ENCODE results near the gene SLC41A1.
A peak's percentile ranks its signal among the peaks of the same experiment; 100 is the strongest.

The SLC41A1 gene

GRCh38 chr1:205849619-205850355 is 36.8 kb upstream of the SLC41A1 start, which contains the start of gene PM20D1:
Gene PM20D1, minus strand, starts transcription at chr1:205850132. Its CDS starts 60 bp downstream, at chr1:205850072.
- peak within 1 kb of the TSS; percentile 19 for H3K4me3 ChIP-seq (ENCODE audit: low read length)
- no peak for TF ChIP-seq CTCF (conservative IDR thresholded peaks at IDR 0.05; ENCODE audit: low read depth, low read length)
- DNase-seq (ENCODE audit: low read depth), result peak; percentile 21

- no peak overlapping the region for H3K4me3 ChIP-seq (ENCODE audit: low read length)
- no peak for TF ChIP-seq CTCF (conservative IDR thresholded peaks at IDR 0.05; ENCODE audit: low read depth, low read length)
- DNase-seq (ENCODE audit: low read depth), result no peak
These were observed 30.2 kb upstream of the SLC41A1 start for GRCh38 chr1:205843036-205843859.

GRCh38 chr1:205842229-205842628 is 29.2 kb upstream of the SLC41A1 start:
- DNase-seq (ENCODE audit: low read depth), result no peak
- no peak for TF ChIP-seq CTCF (conservative IDR thresholded peaks at IDR 0.05; ENCODE audit: low read depth, low read length)
- no peak overlapping the region for H3K4me3 ChIP-seq (ENCODE audit: low read length)

GRCh38 chr1:205840146-205840923 is 27.3 kb upstream of the SLC41A1 start:
- no peak overlapping the region for H3K4me3 ChIP-seq (ENCODE audit: low read length)
- no peak for DNase-seq (ENCODE audit: low read depth)
- no peak for TF ChIP-seq CTCF (conservative IDR thresholded peaks at IDR 0.05; ENCODE audit: low read depth, low read length)

DNA sequence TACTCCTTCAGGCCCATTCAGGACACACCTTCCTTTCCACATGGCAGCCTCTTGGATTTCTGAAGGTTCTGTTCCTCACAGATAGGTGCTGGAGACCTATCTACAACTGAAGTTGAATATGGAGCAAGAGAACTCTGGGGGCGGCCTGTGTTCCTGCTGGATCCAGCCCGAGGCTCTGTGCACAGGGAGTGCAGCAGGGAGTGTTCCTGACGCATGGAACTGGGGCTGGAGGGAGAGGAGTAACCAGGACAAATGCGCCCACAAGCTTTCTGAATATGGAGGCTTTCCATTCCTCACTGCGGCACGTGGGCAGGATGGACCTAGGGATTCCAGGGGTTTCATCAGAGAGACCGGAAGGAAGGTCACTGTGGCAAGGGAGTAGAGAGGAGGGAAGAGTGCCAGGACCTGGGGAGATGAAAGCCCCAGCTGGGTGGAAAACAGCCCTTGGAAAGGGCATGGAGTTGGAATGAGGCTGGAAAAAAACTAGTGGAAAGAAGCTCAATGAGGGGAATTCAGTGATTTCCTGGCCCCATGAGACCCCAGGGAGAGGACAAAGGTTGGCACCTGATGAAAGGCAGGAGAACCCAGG is 24.5 kb upstream of the SLC41A1 start:
- TF ChIP-seq CTCF (conservative IDR thresholded peaks at IDR 0.05; ENCODE audit: low read depth, low read length), result no peak
- DNase-seq (ENCODE audit: low read depth), result no peak
- no peak overlapping the region for H3K4me3 ChIP-seq (ENCODE audit: low read length)

DNA sequence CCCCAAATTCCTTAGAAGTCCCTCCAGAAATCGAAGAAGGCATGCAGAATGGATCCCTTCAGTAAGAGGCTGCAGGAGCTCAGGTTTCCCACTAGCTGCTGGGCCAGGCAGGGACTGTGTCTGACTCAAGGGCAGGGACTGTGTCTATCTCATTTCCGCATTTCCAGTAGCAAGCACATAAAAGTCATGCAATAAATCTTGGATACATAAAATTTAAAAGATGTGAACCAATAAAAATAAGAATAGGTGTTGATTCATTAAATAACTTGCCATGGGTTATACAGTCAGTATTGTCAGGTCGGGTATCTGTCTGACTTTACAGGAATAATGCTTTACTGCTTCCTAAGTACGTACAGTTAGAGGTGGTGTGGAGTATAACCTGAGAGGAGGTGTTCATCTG is 21.8 kb upstream of the SLC41A1 start:
- DNase-seq (ENCODE audit: low read depth), result no peak
- TF ChIP-seq CTCF (conservative IDR thresholded peaks at IDR 0.05; ENCODE audit: low read depth, low read length), result no peak
- no peak overlapping the region for H3K4me3 ChIP-seq (ENCODE audit: low read length)

Measured in retinal pigment epithelial cell (primary cell).